Stimulated activated CD4-positive, alpha-beta T cell treated with anti-CD3 and anti-CD28 coated beads, Interleukin-1b, Interleukin-23, amount 100 ng/mL, for 48 hours (primary cell): ENCODE results near the gene SREBF1.
A peak's percentile ranks its signal among the peaks of the same experiment; 100 is the strongest.

Experiments used
- DNase-seq: peaks from one replicate; pipeline ENCODE4 v3.0.0-alpha.2; 2020

The SREBF1 gene

GRCh38 chr17:17774009-17774881, 62.5 kb downstream of the SREBF1 start:
- peak; percentile 26 for DNase-seq

DNA sequence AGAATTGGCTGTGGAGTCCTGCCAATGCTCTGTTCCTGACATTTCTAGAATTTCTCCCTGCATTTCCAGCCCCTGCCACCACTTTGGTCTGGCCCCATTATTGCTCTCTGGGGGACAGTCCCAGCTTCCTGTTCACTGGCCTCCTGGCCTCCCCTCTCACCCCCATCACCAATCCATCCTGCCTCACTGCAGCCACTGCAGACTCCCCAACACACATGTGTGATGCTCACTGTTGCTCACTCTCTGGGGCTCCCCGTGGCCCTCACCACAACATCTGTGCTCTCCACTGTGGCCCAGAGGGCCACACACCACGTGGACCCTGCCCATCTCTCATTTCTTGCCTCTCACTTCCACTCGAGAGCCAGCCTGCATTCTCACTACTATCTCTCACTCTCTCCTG, 64.6 kb downstream of the SREBF1 start:
- no peak for DNase-seq

DNA sequence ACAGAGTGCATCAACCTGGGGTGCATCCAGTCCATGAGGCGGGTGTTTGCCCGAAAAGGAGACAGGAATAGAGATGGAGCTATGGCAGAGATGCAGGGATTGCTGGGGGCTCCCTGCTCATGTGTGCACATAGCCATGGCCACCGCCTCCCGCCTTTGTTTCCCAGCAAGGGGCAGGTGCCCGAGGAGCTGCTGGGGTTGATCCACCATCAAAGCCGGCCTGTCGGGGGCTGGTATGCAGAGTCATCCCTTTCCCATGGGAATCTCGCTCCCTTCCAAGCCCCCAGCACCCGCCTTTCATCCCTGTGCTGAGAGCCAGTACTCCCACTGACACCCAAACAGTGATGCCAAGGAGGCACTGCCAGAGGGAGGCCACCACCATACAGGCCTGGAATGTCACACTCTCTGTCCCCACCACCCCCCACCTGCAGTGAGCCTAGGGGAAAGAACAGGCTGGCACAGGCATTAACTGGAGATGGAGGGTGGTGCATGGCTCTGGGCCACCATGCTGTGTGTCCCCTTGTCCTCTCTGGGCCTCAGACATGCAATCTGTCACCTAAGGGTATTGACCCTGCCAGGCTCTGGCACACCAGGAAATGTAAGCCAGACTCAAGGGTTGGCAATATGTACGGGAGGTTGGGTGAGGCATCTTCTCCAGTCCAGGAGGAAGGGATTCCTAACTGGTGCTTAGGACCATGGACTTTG, 65.1 kb downstream of the SREBF1 start:
- DNase-seq: no peak

DNA sequence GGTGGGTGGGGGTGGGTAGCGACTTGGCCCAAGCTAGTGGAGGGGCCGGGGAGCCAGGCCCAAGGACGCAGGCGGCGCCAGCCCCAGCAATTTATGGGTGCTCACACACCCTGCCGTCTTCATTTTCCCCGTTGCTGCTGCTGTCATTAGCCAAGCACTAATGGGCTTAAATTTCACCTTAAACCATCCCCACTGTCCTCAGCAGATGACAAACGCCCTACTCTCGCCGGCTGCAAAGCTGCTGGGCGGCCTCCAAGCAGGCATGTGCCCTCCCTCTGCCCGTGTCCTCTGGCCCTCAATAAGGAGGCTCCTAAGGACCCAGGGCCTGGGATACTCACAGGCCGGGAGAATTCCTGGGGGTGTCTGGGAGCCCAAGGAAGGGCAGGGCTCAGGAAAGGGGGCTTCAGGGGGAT, 66.1 kb downstream of the SREBF1 start:
- no peak for DNase-seq

DNA sequence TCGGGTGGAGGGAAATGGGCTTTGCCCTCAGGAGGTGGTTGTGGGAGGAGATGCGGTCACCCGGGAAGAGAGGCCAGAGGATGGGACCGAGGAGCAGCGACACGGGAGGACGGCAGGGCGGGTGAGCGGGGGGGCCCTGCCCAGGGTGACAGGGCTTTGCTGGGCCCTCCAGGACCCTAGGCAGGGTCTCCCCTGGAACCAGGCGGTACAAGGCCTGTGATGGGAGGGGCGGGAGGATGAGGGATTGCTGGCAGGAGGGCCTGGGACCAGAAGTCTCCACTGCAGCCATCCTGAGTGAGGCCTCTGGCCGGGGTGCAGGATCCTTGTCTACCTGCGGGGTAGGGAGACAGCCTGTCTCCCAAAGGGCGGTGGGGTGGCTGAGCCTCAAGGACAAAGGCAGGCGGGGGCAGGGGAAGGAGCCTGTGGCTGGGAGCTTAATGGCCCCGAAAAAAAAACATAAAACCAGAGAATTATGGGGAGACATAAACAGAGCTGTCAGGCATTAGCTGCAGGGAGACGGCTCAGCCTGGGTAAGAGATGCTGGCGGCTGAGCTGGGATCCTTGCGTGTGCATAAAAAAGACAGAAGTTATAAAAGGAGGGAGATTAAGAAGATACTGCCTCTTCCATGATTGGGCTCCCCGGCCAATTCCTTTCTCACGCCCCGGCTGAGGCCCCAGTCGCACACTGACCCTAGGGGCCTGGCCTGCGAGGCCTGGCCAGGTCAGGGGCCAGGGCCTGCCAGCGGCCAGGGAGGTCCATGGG, 66.7 kb downstream of the SREBF1 start:
- no peak for DNase-seq

DNA sequence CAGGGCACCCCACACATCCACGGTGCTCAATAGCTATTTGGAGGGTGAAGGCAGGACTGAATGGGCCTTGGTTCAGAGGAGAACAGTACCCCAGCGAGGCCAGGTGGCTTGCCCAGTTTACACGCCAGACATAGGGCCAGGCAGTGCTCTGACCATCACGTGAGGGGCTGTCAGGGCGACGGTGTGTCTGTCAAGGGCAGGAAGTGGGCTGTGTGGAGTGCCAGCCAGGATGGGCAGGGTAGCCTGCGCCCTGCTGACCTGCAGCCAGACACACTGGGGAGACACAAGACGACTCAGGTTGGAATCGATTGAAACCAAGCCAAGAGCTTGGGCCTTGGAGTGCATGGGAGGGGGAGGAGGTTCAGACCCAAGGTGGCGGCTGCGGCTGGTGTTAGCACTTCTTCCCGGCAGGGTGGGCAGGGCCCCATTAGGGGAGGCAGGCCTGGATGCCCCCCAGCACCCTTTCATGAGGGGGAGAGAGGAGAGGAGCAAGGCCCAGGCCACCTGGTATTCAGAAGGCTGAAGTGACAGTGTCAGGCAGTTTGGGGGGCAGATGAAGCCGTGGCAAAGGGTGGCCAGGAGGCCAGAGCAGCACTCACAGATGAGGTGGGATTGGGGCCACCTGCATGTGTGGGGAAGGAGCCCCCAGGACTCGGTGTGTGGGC, 68.2 kb downstream of the SREBF1 start:
- DNase-seq: no peak

DNA sequence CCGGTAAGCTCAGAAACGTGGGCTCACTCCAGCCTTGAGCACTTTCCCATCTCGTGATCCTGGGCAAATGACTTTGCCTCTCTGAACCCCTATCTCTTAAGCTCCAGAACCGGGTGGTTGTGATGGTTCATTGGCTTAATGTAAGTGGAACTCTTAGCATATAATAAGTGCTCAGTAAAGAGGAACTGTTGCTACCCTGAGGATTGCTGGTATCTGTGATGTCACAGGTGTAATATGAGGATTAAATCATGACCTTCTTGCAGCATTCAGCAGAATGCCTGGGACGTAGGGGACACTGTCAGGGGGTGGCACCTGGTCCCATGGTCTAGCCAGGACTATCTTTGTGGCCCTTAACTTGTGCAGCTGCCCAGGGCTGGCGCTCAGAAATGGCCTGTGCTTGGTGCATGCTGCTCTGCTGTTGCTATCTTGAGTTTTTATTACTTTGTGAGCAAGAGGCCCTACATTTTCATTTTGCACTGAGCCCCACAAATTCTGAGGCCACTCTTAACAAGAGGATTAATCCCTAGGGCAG, 68.8 kb downstream of the SREBF1 start:
- no peak for DNase-seq

DNA sequence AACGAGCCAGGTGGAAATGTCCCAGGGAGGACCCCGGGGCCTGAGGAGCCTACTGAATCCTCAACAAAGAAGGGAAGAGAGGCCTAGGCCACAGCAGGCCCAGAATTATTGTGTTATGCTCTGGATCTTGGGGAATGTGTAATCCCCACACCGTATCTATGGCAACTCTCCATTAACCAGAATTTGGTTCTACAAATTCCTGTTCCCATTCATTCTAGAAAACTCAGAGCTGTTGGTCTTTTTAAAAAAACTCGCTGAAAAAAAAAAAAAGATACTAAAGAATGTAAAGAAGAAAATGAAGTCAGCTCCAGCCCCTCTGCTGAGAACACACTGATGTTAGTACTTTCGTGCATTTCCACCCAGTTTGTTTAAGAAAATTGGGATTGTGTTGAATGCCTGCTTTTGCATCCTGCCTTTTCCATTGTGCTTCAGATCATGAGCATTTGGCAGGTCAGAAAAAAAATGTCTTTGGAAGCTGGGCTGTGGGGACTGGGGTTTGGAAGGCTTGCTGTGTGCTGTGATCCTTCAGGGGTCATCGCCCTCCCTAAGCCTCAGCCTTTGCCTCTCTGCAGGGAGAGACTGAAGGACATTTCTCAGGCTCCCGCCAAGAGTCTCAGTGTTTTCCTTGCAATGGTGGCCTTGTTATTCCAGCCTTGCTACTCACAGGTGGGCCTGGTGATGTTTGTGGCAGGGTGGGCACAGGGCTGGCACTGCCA, 69.5 kb downstream of the SREBF1 start:
- no peak for DNase-seq

- no peak for DNase-seq
Observed at GRCh38 chr17:17766744-17767120, 70.1 kb downstream of the SREBF1 start.

DNA sequence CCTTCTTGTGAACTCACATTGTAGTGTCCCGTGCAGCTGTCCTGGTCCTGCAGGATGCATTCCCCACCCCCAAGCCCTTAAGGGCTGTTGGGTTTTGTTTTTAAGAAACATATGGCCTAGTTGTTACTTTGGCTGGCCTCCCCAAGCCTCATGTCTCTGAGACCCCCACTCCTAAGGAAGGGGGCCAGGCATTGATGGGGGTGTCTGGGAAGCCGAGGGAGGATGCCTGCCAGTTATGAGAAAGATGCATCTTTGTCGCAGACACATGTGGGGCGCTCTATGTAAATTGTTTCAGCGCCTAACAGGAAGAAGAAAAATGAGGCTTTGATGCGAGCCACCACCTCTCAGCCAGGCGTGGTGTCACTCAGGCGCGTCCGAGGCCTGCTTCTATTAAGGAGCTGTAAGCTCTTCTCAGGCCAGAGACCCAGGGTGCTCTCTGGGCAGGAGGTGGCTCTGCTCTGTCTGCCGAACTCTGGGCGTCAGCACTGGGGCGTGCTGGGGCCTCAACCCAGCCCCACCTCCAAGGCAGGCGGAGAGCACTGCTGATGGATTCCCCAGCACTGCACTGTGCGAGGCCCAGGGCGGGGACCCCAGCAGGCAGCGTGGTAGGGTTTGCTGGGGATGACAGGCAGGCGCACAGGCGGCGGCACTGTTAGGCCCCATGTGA, 70.6 kb downstream of the SREBF1 start:
- DNase-seq: no peak

- DNase-seq: no peak
Observed at GRCh38 chr17:17765359-17766076, 71.3 kb downstream of the SREBF1 start.

GRCh38 chr17:17763734-17764133, 73.1 kb downstream of the SREBF1 start:
- no peak for DNase-seq

GRCh38 chr17:17763136-17763535, 73.7 kb downstream of the SREBF1 start:
- DNase-seq: no peak

GRCh38 chr17:17762744-17763105, 74.1 kb downstream of the SREBF1 start:
- DNase-seq: no peak
